Esophagus muscularis mucosa (tissue), 2 donors: ENCODE results near the gene SCFD2.

Experiments used
- POLR2A ChIP-seq: fragments of 450-650 bp; IDR thresholded peaks from one replicate; pipeline ENCODE4 v1.6.1; 2017; ENCODE audit warnings: antibody characterized with exemption, moderate library complexity, mild to moderate bottlenecking, low read depth
- POLR2AphosphoS5 ChIP-seq, 2 donors: sonication (generic); formaldehyde crosslinking; IDR thresholded peaks; one replicate each; pipeline ENCODE4 v1.6.1; 2017; ENCODE audit warnings: antibody characterized with exemption in 2 of 2

- TF ChIP-seq POLR2AphosphoS5 (IDR thresholded peaks at IDR 0.05) (no peak), POLR2A (no peak)
These were observed 504.6 kb downstream of the SCFD2 start for GRCh38 chr4:52861171-52861823.
